NB4 (cell line): ENCODE results near the gene FAAH2.

ENCODE experiments used
- CTCF ChIP-seq: IDR thresholded peaks from one replicate; pipeline ENCODE4 v1.5.1; 2012; ENCODE audit warnings: low read depth, low read length
- MAX ChIP-seq: IDR thresholded peaks from 2 replicates; pipeline ENCODE4 v1.6.1; 2011; ENCODE audit warnings: low read depth, low read length
- MYC ChIP-seq: IDR thresholded peaks from 2 replicates; pipeline ENCODE4 v1.6.1; 2011; ENCODE audit warnings: low read depth, low read length
- POLR2A ChIP-seq: IDR thresholded peaks from 2 replicates; pipeline ENCODE4 v1.6.1; 2011; ENCODE audit warnings: mild to moderate bottlenecking; ENCODE audit not compliant: insufficient read length; ENCODE audit errors: extremely low read depth

GRCh38 chrX:57294961-57295360 is 8.5 kb downstream of the FAAH2 start:
- TF ChIP-seq POLR2A (no peak), CTCF (no peak), MYC (no peak), MAX (no peak)
